NCI-H526 treated with DMSO at 0.1 percent for 48 hours (cell line): Measurements from ENCODE around the gene KCND3.
"Not testable (repeated sequence)": the region's sequence is repeated elsewhere in the genome, so short reads cannot be mapped to it uniquely, and the experiment has no call there.

Source experiments
- DNase-seq: peaks from one replicate; lab custom pipeline; 2025; lab: John Stamatoyannopoulos, UW

Gene KCND3

GRCh38 chr1:111811891-111812290 is 177.6 kb downstream of the KCND3 start:
- no peak for DNase-seq

GRCh38 chr1:111805251-111805650 is 184.2 kb downstream of the KCND3 start:
- DNase-seq: no peak

GRCh38 chr1:111804776-111805175 is 184.7 kb downstream of the KCND3 start:
- no peak for DNase-seq

- no peak for DNase-seq
Observed at GRCh38 chr1:111803951-111804350, 185.5 kb downstream of the KCND3 start.

- DNase-seq: no peak
Observed at GRCh38 chr1:111802984-111803383, 186.5 kb downstream of the KCND3 start.

GRCh38 chr1:111802110-111802509 is 187.4 kb downstream of the KCND3 start:
- no peak for DNase-seq

- DNase-seq: no peak
Observed at GRCh38 chr1:111801071-111801850, 188.2 kb downstream of the KCND3 start.

- not testable (repeated sequence) for DNase-seq
Observed at GRCh38 chr1:111799722-111800121, 189.7 kb downstream of the KCND3 start.

- DNase-seq: no peak
Observed at GRCh38 chr1:111798580-111798979, 190.9 kb downstream of the KCND3 start.

- DNase-seq: no peak
Observed at GRCh38 chr1:111795401-111795800, 194.1 kb downstream of the KCND3 start.

GRCh38 chr1:111793923-111794322 is 195.5 kb downstream of the KCND3 start:
- DNase-seq: no peak

GRCh38 chr1:111792249-111792648 is 197.2 kb downstream of the KCND3 start:
- no peak for DNase-seq

GRCh38 chr1:111791776-111792175 is 197.7 kb downstream of the KCND3 start:
- DNase-seq: no peak

- no peak for DNase-seq
Observed at GRCh38 chr1:111789666-111790316, 199.7 kb downstream of the KCND3 start.

- no peak for DNase-seq
Observed at GRCh38 chr1:111789142-111789541, 200.3 kb downstream of the KCND3 start.

GRCh38 chr1:111786669-111787207 is 202.7 kb downstream of the KCND3 start:
- no peak for DNase-seq

- DNase-seq: no peak
Observed at GRCh38 chr1:111784273-111784901, 205.1 kb downstream of the KCND3 start.

GRCh38 chr1:111779546-111779945 is 209.9 kb downstream of the KCND3 start:
- DNase-seq: no peak

- DNase-seq: no peak
Observed at GRCh38 chr1:111778541-111779051, 210.9 kb downstream of the KCND3 start.

GRCh38 chr1:111778066-111778465 is 211.4 kb downstream of the KCND3 start:
- no peak for DNase-seq

GRCh38 chr1:111777301-111777700 is 212.2 kb downstream of the KCND3 start:
- DNase-seq: no peak

GRCh38 chr1:111776861-111777260 is 212.6 kb downstream of the KCND3 start:
- DNase-seq: no peak

- peak; percentile 3 for DNase-seq
Observed at GRCh38 chr1:111776391-111776790, 213.1 kb downstream of the KCND3 start.
